Neutrophil (primary cell): ENCODE results near the gene NWD2.

Source experiments
- H3K27ac ChIP-seq: fragments of 200-600 bp; sonication (generic); 2 replicates; pipeline ENCODE4 v1.5.1; 2016; ENCODE audit warnings: mild to moderate bottlenecking, moderate library complexity
- H3K27me3 ChIP-seq: fragments of 200-600 bp; sonication (generic); 2 replicates; pipeline ENCODE4 v1.6.0; 2016; ENCODE audit warnings: mild to moderate bottlenecking
- H3K36me3 ChIP-seq: fragments of 200-600 bp; sonication (generic); 2 replicates; pipeline ENCODE4 v1.5.1; 2017
- H3K4me1 ChIP-seq, 2 experiments: fragments of 200-600 bp in 1 of 2; sonication (generic) in 1 of 2; 1 replicate in 1 of 2; 2 replicates in 1 of 2; pipeline versions ENCODE4 v1.5.1 to v1.6.1; 2013 to 2016; ENCODE audit warnings: low read depth in 1 of 2, low read length in 1 of 2, mild to moderate bottlenecking in 1 of 2, moderate library complexity in 1 of 2; ENCODE audit not compliant: control insufficient read depth in 1 of 2, insufficient read depth in 1 of 2
- H3K4me3 ChIP-seq, 2 experiments: fragments of 200-600 bp in 1 of 2; sonication (generic) in 1 of 2; 1 replicate in 1 of 2; 2 replicates in 1 of 2; pipeline ENCODE4 v1.5.1; 2013 to 2016; ENCODE audit warnings: low read depth in 1 of 2, low read length in 1 of 2, mild to moderate bottlenecking in 1 of 2, moderate library complexity in 1 of 2
- H3K9me3 ChIP-seq: fragments of 200-600 bp; sonication (generic); 2 replicates; pipeline ENCODE4 v1.5.1; 2016
- TF ChIP-seq, protein P1 (sequence below): fragments of 200-600 bp; sonication (generic); IDR thresholded peaks from 2 replicates; pipeline ENCODE4 v1.5.1; 2016; ENCODE audit warnings: antibody characterized with exemption

The NWD2 gene

DNA sequence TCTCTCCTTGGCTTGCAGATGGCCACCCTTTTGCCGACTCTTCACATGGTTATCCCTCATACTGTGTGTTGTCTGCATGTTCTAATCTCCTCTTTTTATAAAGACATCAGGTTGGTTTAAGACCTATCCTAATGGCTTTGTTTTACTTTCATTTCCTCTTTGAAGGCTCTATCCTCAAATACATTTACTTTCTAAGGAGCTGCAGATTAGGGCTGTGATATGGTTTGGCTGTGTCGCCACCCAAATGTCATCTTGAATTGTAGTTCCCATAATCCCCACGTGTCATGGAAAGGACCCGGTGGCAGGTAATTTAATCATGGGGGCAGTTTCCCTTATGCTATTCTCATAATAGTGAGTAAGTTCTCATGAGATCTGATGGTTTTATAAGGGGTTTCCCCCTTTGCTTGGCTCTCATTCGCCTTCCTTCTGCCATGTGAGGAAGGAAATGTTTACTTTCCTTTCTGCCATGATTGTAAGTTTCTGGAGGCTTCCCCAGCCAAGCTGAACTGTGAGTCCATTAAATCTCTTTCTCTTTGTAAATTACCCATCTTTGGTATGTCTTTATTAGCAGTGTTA, 237.1 kb downstream of the NWD2 start:
- no peaks in the 10 kb centered on the region for H3K9me3 ChIP-seq
- H3K4me1 ChIP-seq = peaks cover 0 to 4% of the 10 kb centered on the region in 2 experiments
- no peak overlapping the region for H3K27ac ChIP-seq
- no peaks in the 10 kb centered on the region for H3K36me3 ChIP-seq
- TF ChIP-seq, protein P1, sequence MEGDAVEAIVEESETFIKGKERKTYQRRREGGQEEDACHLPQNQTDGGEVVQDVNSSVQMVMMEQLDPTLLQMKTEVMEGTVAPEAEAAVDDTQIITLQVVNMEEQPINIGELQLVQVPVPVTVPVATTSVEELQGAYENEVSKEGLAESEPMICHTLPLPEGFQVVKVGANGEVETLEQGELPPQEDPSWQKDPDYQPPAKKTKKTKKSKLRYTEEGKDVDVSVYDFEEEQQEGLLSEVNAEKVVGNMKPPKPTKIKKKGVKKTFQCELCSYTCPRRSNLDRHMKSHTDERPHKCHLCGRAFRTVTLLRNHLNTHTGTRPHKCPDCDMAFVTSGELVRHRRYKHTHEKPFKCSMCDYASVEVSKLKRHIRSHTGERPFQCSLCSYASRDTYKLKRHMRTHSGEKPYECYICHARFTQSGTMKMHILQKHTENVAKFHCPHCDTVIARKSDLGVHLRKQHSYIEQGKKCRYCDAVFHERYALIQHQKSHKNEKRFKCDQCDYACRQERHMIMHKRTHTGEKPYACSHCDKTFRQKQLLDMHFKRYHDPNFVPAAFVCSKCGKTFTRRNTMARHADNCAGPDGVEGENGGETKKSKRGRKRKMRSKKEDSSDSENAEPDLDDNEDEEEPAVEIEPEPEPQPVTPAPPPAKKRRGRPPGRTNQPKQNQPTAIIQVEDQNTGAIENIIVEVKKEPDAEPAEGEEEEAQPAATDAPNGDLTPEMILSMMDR = no peak
- no peaks in the 10 kb centered on the region for H3K27me3 ChIP-seq
- no peak overlapping the region for H3K4me3 ChIP-seq

- Histone ChIP-seq H3K4me3 (no peak overlapping the region), H3K27me3 (no peaks in the 10 kb centered on the region), H3K27ac (no peak overlapping the region), H3K36me3 (no peaks in the 10 kb centered on the region), H3K4me1 (peaks cover 0 to 4% of the 10 kb centered on the region in 2 experiments), H3K9me3 (no peaks in the 10 kb centered on the region)
- TF ChIP-seq, protein P1 = no peak
Observed at GRCh38 chr4:37482236-37482913, 237.8 kb downstream of the NWD2 start.

DNA sequence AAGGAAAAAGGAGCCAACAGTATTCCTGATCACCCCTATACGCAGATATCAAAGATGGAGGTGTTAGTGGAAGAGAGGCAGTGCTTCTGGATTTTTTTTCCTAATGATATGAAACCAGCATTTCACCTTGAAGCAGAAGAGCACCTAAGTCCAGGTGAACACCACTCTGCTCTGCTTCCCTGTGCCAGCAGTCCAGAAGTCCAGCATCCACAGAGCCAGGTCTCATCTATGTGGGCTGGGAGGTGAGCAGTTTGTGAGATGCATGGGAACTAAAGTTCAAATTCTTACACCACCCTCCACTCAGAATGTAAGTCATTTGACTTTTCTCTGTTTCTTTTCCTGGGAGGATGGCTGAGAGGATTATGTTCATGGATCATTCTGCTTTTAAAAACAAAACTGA, 239.1 kb downstream of the NWD2 start:
- Histone ChIP-seq H3K4me3 (no peak overlapping the region), H3K27ac (no peak overlapping the region), H3K27me3 (no peaks in the 10 kb centered on the region), H3K36me3 (no peaks in the 10 kb centered on the region), H3K9me3 (no peaks in the 10 kb centered on the region), H3K4me1 (peaks cover 0 to 4% of the 10 kb centered on the region in 2 experiments)
- TF ChIP-seq, protein P1 = no peak

DNA sequence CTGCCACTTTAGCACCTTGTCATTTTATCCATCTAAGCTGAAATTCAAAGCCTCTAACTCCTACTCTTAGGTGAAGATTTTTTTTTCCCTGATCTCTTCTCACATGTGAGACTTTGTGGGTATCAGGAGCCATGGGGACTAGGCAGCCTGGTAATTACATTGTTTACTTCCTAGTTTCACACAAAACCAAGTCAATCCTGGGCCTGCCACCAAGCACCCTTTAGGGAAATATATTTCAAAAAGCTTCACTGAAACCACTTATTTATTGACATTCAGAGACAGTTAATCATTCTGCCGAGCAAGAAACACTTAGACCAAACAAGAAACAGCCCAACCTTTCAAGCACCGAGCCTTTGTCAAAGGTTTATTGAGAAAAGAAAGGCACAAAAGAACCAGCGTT, 241.6 kb downstream of the NWD2 start:
- H3K36me3 ChIP-seq = no peaks in the 10 kb centered on the region
- H3K4me3 ChIP-seq = no peak overlapping the region
- no peaks in the 10 kb centered on the region for H3K9me3 ChIP-seq
- no peaks in the 10 kb centered on the region for H3K4me1 ChIP-seq
- no peaks in the 10 kb centered on the region for H3K27me3 ChIP-seq
- TF ChIP-seq, protein P1 = no peak
- no peak overlapping the region for H3K27ac ChIP-seq

GRCh38 chr4:37487668-37488067, 243.1 kb downstream of the NWD2 start:
- H3K9me3 ChIP-seq = no peaks in the 10 kb centered on the region
- H3K27ac ChIP-seq = no peak overlapping the region
- no peaks in the 10 kb centered on the region for H3K27me3 ChIP-seq
- no peaks in the 10 kb centered on the region for H3K4me1 ChIP-seq
- no peaks in the 10 kb centered on the region for H3K36me3 ChIP-seq
- TF ChIP-seq, protein P1 = no peak
- no peak overlapping the region for H3K4me3 ChIP-seq
